Activated T-helper 2 cell treated with anti-CD3 and anti-CD28 coated beads, Interferon-gamma antibody, Interleukin-2, Interleukin-4, amounts not matched to agents 10 μg/mL and 5 μg/mL and 100 μg/mL, durations not matched to agents 14 hours and 24 hours and 36 hours (primary cell): ENCODE results near the gene PKN1. TPM values are rescaled to one million over a fixed set of nuclear protein-coding genes. Genes with fewer than 3 reads are reported as not detected.
A peak's percentile ranks its signal among the peaks of the same experiment; 100 is the strongest.
"Not testable (repeated sequence)": the region's sequence is repeated elsewhere in the genome, so short reads cannot be mapped to it uniquely, and the experiment has no call there.

ENCODE experiments used
- DNase-seq: peaks from one replicate; pipeline ENCODE4 v3.0.0; 2021; ENCODE audit warnings: low spot score
- H3K27ac Mint-ChIP-seq: one replicate; pipeline ENCODE4 v1.8.0; 2021; ENCODE audit warnings: mixed read lengths
- H3K27me3 Mint-ChIP-seq: one replicate; pipeline ENCODE4 v1.8.0; 2021; ENCODE audit warnings: low read depth, mixed read lengths
- H3K36me3 Mint-ChIP-seq: one replicate; pipeline ENCODE4 v1.8.0; 2021; ENCODE audit warnings: low read depth, mixed read lengths
- H3K4me1 Mint-ChIP-seq: one replicate; pipeline ENCODE4 v1.8.0; 2021; ENCODE audit warnings: low read depth, mixed read lengths
- H3K4me3 Mint-ChIP-seq: one replicate; pipeline ENCODE4 v1.8.0; 2021; ENCODE audit warnings: low read depth, mild to moderate bottlenecking, moderate library complexity, mixed read lengths
- H3K9me3 Mint-ChIP-seq: one replicate; pipeline ENCODE4 v1.8.0; 2021; ENCODE audit warnings: mixed read lengths
- intact Hi-C: fragments of 100-400 bp; cut with micrococcal nuclease; formaldehyde crosslinking; loops from one replicate; pipeline ENCODE4 v1.15.1; 2023
- total RNA-seq: library from RNA; stranded (reverse); gene quantifications from 2 replicates; pipeline ENCODE4 v1.2.3, GENCODE V29; 2022

The PKN1 gene
- total RNA-seq, 1 donor from 2014 or later, result 171 TPM

DNA sequence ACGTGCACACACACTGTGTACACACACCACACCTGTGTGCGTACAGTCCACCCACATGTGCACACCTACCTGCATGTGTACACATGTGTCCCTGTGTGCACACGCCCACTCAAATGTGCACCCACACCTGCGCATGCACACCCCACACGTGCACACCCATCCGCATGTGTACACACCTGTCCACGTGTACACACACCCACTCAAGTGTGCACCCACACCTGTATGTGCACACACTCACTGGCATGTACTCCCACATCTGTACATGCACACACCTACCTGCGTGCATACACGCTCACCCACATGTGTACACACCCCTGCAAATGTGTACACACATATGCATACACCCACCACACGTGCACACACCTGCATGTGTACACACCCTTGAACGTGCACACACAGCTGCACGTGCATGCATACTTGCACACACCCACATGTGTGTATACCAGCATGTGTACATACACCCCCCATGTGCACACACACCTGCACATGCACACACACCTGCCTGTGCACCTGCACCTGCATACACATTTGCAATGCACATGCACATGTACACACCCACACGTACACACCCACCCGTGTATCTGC lies 10.6 kb downstream of the PKN1 start:
- H3K27me3 Mint-ChIP-seq, result no peaks in the 10 kb centered on the region
- H3K27ac Mint-ChIP-seq, result no peak overlapping the region
- no peak overlapping the region for H3K4me3 Mint-ChIP-seq
- H3K36me3 Mint-ChIP-seq, result peaks cover 61% of the 10 kb centered on the region
- peaks cover 20% of the 10 kb centered on the region for H3K4me1 Mint-ChIP-seq
- DNase-seq, result no peak
- H3K9me3 Mint-ChIP-seq, result no peaks in the 10 kb centered on the region
- intact Hi-C loops, result no loop called here

DNA sequence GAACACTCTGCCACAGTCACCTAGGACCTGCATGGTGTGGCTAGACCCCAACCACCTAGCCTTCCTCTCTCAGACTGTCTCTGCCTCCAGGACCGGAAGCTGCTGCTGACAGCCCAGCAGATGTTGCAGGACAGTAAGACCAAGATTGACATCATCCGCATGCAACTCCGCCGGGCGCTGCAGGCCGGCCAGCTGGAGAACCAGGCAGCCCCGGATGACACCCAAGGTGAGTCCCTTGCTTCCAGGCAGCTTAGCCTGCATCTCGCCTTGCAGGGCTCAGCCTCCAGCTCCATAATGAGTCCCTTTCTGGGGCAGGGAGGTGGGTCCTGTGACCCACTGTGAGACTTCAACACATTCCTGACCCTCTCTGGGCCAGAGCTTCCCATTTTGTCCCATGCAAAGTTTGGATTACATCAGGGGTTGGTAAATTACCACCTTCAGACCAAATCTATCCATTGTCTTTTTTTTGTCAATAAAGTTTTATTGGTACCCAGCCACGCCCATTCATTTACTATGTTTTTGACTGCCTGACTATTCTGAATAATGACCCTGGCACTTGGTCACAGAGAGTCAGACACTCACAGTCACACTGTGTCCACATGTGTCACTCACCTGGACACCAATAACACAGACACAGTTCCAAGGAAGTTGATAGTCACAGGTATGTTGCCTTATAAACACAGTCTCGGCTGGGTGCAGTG lies 13.4 kb downstream of the PKN1 start:
- intact Hi-C loops, result no loop called here
- Mint-ChIP-seq H3K36me3 (peaks cover 74% of the 10 kb centered on the region), H3K27ac (no peak overlapping the region)

DNA sequence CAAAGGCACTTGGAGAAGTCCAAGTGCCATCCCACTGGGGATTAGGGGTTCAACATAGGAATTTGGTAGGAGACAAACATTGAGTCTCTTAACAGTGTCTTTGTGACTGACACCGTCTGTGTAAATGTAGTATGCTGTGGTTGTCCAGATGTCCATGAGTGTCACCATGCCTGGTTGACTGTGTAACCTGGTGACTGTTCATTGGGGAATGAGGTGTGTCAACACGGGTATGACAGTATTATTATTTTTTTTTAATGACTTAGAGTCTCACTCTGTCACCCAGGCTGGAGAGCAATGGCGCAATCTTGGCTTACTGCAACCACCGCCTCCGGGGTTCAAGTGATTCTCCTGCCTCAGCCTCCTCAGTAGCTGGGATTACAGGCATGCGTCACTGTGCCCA lies 16.2 kb downstream of the PKN1 start:
- H3K27me3 Mint-ChIP-seq, result no peaks in the 10 kb centered on the region
- no peaks in the 10 kb centered on the region for H3K9me3 Mint-ChIP-seq
- intact Hi-C loops, result no loop called here
- peaks cover 4% of the 10 kb centered on the region for H3K4me1 Mint-ChIP-seq
- H3K27ac Mint-ChIP-seq, result no peak overlapping the region
- no peak for DNase-seq
- no peak overlapping the region for H3K4me3 Mint-ChIP-seq
- peaks cover 70% of the 10 kb centered on the region for H3K36me3 Mint-ChIP-seq

More for the DNA sequence above, 13.4 kb downstream of the PKN1 start:
- no peaks in the 10 kb centered on the region for H3K27me3 Mint-ChIP-seq
- no peaks in the 10 kb centered on the region for H3K9me3 Mint-ChIP-seq
- no peak overlapping the region for H3K4me3 Mint-ChIP-seq
- DNase-seq, result no peak
- peaks cover 4% of the 10 kb centered on the region for H3K4me1 Mint-ChIP-seq

DNA sequence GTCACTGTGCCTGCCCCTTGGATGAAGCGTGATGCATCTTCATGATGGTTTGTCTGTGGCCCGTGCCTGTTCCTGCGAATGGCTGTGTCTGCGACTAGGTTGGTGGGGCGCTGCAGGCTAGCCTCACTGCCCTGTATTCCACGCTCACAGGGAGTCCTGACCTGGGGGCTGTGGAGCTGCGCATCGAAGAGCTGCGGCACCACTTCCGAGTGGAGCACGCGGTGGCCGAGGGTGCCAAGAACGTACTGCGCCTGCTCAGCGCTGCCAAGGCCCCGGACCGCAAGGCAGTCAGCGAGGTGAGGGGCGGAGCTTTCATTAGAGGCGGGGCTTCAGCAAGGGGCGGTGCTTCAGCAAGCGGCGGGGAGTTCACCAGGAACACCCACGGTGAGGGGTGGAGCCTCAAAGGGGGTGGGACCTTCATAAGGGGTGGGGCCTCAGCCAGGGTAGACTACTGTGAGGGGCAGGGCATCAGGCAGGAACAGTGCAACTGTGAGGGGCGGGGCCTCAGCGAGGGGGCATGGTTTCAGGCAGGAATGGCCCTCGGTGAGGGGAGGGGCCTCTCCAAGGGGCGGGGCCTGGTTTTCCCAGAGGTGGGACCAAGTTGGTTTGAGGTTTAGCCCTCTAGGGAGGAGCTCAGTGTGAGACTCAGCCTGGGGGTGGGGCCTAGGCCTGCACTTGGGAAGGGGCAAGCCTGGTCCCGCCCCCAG lies 17.2 kb downstream of the PKN1 start:
- H3K27me3 Mint-ChIP-seq, result no peaks in the 10 kb centered on the region
- H3K27ac Mint-ChIP-seq, result no peak overlapping the region
- peak; percentile 68 for DNase-seq
- H3K4me1 Mint-ChIP-seq, result peaks cover 2% of the 10 kb centered on the region
- H3K36me3 Mint-ChIP-seq, result peaks cover 70% of the 10 kb centered on the region
- no peaks in the 10 kb centered on the region for H3K9me3 Mint-ChIP-seq
- no peak overlapping the region for H3K4me3 Mint-ChIP-seq
- intact Hi-C loops, result no loop called here

DNA sequence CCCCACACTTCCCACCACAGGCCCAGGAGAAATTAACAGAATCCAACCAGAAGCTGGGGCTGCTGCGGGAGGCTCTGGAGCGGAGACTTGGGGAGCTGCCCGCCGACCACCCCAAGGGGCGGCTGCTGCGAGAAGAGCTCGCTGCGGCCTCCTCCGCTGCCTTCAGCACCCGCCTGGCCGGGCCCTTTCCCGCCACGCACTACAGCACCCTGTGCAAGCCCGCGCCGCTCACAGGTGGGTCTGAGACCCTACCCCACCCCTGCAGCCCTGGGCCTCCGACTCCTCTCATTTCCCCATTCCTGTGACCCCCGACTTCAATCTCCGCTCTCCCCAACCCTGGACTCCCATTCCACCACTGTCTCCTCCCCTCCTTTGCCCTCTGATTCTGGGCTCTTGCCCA lies 17.8 kb downstream of the PKN1 start:
- peaks cover 73% of the 10 kb centered on the region for H3K36me3 Mint-ChIP-seq
- no peak for DNase-seq
- no peaks in the 10 kb centered on the region for H3K27me3 Mint-ChIP-seq
- H3K27ac Mint-ChIP-seq, result no peak overlapping the region
- peaks cover 2% of the 10 kb centered on the region for H3K4me1 Mint-ChIP-seq
- intact Hi-C loops, result no loop called here
- no peak overlapping the region for H3K4me3 Mint-ChIP-seq
- H3K9me3 Mint-ChIP-seq, result no peaks in the 10 kb centered on the region

DNA sequence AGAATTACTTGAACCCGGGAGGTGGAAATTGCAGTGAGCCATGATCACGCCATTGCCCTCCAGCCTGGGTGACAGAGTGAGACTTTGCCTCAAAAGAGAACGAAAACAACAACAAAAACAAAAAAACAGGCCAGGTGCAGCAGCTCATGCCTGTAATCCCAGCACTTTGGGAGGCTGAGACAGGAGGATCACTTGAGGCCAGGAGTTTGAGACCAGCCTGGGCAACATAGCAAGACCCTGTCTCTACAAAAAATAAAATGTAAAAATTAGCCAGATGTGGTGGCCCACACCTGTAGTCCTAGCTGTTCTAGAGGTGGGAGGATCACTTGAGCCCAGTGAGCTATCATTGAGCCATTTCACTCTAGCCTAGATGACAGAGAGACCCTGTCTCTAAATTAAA lies 19.2 kb downstream of the PKN1 start:
- DNase-seq, H3K4me1 Mint-ChIP-seq, H3K27ac Mint-ChIP-seq, H3K4me3 Mint-ChIP-seq, H3K27me3 Mint-ChIP-seq, H3K9me3 Mint-ChIP-seq, intact Hi-C loops: not testable (repeated sequence)
- H3K36me3 Mint-ChIP-seq, result peaks cover 62% of the 10 kb centered on the region

DNA sequence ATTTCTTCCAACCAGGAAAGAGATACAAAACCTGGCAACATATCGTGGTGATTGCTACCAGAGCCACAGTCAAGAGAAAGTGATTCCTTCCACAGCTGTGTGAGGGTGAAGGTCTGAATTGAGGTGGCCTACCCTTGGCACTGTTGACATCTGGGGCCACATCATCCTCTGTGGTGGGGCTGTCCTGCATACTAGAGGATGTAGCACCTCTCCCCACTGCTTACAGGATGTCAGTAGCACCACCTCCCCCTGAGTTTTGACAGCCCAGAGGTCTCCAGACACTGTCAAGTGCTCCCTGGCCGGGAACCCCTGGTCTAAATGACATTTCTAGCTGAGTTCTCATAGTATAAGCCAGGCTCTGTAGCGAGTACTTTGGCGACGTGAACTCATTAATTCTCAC lies 26.6 kb downstream of the PKN1 start:
- Mint-ChIP-seq H3K4me1 (no peaks in the 10 kb centered on the region), H3K27ac (no peak overlapping the region), H3K9me3 (no peaks in the 10 kb centered on the region), H3K36me3 (peaks cover 70% of the 10 kb centered on the region), H3K4me3 (no peak overlapping the region), H3K27me3 (no peaks in the 10 kb centered on the region)
- DNase-seq, result no peak
- intact Hi-C loops, result no loop called here

DNA sequence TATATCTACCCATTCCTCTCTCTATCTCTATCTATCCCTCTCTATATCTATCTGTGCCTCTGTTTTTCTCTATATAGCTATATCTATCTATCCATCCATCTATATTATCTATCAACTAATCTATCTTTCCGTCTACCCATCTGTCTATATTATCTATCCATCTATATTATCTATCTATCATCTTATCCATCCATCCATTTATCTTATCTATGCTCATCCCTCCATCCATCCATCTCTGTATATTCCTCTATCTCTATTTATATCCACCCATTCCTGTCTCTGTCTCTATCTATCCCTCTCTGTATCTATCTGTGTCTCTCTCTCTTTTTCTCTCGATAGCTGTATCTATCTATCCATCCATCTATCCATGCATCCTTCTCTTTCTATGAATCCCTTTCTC lies 27.8 kb downstream of the PKN1 start:
- Mint-ChIP-seq H3K9me3 (no peaks in the 10 kb centered on the region), H3K4me3 (no peak overlapping the region), H3K27me3 (no peaks in the 10 kb centered on the region), H3K27ac (no peak overlapping the region), H3K36me3 (peaks cover 71% of the 10 kb centered on the region), H3K4me1 (no peaks in the 10 kb centered on the region)
- no peak for DNase-seq
- intact Hi-C loops, result no loop called here

DNA sequence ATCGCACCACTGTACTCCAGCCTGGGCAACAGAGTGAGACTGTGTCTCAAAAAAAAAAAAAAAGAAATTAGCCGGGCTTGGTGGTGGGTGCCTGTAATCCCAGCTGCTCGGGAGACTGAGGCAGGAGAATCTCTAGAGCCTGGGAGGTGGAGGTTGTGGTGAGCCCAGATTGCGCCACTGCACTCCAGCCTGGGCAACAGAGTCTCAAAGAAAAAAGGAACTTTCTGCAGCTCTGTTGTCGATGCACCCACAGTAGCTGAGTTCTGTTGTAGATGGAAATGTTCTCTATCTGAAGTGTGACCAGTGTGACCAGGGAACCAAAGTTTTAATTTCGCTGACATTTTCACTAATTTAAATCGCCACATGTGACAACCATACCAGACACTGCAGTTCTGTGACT lies 29.3 kb downstream of the PKN1 start:
- H3K4me1 Mint-ChIP-seq, H3K4me3 Mint-ChIP-seq, intact Hi-C loops, H3K27me3 Mint-ChIP-seq, H3K9me3 Mint-ChIP-seq, H3K27ac Mint-ChIP-seq, DNase-seq: not testable (repeated sequence)
- peaks cover 81% of the 10 kb centered on the region for H3K36me3 Mint-ChIP-seq

DNA sequence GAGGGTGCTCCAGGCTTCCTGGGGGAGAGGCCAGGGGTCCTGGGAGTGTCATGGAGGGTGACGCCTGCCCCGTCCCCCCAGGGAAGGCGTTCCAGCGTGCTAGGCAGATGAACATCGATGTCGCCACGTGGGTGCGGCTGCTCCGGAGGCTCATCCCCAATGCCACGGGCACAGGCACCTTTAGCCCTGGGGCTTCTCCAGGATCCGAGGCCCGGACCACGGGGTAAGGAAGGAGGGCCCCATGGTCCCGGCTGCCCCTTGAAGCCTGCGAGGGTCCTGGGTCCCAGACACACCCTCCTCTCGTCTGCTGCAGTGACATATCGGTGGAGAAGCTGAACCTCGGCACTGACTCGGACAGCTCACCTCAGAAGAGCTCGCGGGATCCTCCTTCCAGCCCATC lies 30.6 kb downstream of the PKN1 start:
- Mint-ChIP-seq H3K27ac (no peak overlapping the region), H3K4me1 (no peaks in the 10 kb centered on the region), H3K36me3 (peaks cover 78% of the 10 kb centered on the region), H3K9me3 (no peaks in the 10 kb centered on the region), H3K4me3 (no peak overlapping the region), H3K27me3 (no peaks in the 10 kb centered on the region)
- intact Hi-C loops, result no loop called here
- DNase-seq, result no peak

DNA sequence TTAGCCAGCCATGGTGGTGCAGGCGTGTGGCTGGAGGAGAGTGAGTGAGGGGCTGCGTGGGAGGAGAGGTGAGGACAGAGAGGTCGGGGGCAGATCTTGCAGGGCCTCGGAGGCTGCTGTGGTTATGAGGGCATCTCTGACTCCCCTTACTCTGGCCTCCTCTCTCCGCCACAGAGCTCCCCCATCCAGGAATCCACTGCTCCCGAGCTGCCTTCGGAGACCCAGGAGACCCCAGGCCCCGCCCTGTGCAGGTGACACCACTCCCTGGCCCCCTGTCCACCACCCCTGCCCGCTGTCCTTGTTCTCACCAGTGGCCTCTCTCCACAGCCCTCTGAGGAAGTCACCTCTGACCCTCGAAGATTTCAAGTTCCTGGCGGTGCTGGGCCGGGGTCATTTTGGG lies 34.3 kb downstream of the PKN1 start:
- Mint-ChIP-seq H3K4me3 (no peak overlapping the region), H3K36me3 (peaks cover 65% of the 10 kb centered on the region), H3K9me3 (no peaks in the 10 kb centered on the region), H3K27me3 (no peaks in the 10 kb centered on the region), H3K27ac (no peak overlapping the region), H3K4me1 (peaks cover 3% of the 10 kb centered on the region)
- no peak for DNase-seq
- intact Hi-C loops, result no loop called here

DNA sequence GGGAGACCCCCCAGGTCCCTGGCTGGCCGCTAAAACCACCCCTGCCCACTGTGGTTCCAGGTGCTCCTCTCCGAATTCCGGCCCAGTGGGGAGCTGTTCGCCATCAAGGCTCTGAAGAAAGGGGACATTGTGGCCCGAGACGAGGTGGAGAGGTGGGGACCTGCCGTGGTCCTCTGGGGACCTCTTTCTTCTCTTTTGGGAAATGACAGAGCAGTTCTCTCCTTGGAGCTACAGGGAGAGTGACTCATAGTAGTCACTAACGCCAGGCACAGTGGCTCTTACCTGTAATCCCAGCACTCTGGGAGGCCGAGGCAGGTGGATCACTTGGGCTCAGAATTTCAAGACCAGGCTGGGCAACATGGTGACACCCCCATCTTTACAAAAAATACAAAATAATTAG lies 34.7 kb downstream of the PKN1 start:
- peaks cover 3% of the 10 kb centered on the region for H3K27me3 Mint-ChIP-seq
- DNase-seq, result no peak
- H3K4me3 Mint-ChIP-seq, result no peak overlapping the region
- no peak overlapping the region for H3K27ac Mint-ChIP-seq
- intact Hi-C loops, result no loop called here
- H3K36me3 Mint-ChIP-seq, result peaks cover 61% of the 10 kb centered on the region
- H3K9me3 Mint-ChIP-seq, result no peaks in the 10 kb centered on the region
- H3K4me1 Mint-ChIP-seq, result peaks cover 3% of the 10 kb centered on the region
